Uterine smooth muscle cell (primary cell): ENCODE measurements around the gene OR10J1. TPM values are rescaled to one million over a fixed set of nuclear protein-coding genes. Genes with fewer than 3 reads are reported as not detected.

Experiments
- total RNA-seq: library from RNA; depleted of rRNA; stranded (reverse); fragments of >200 nt; gene quantifications from 2 replicates; pipeline ENCODE4 v1.2.3, GENCODE V29; 2014

OR10J1 gene, protein sequence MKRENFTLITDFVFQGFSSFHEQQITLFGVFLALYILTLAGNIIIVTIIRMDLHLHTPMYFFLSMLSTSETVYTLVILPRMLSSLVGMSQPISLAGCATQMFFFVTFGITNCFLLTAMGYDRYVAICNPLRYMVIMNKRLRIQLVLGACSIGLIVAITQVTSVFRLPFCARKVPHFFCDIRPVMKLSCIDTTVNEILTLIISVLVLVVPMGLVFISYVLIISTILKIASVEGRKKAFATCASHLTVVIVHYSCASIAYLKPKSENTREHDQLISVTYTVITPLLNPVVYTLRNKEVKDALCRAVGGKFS
- total RNA-seq = 0.25 TPM in 1 of 2 replicates, not detected in the other

GRCh38 chr1:159439422-159439821, at the start of gene OR10J1:
Gene OR10J1 (plus strand): TSS chr1:159439722. CDS start chr1:159439792, 70 bp downstream.

GRCh38 chr1:159431904-159432303, 7.6 kb upstream of the OR10J1 start, which contains the start of gene OR10J4:
Gene OR10J4 (plus strand): TSS chr1:159432204.

Other genes with a start within 250 kb of the OR10J1 start
- not detected in 2 replicates for gene ACKR1, start 234.8 kb upstream of the OR10J1 start, total RNA-seq
- not detected in 2 replicates for gene FCER1A, start 137.4 kb upstream of the OR10J1 start, total RNA-seq
- not detected in 2 replicates for gene OR10J4, start 7.5 kb upstream of the OR10J1 start, total RNA-seq
- gene OR10J5, start 96.3 kb downstream of the OR10J1 start, total RNA-seq = not detected in 2 replicates
- not detected in 2 replicates for gene APCS, start 148.1 kb downstream of the OR10J1 start, total RNA-seq